ENCODE results near the gene NUSAP1.
"Not testable (repeated sequence)": the region's sequence is repeated elsewhere in the genome, so short reads cannot be mapped to it uniquely, and the experiment has no call there.

The NUSAP1 gene

DNA sequence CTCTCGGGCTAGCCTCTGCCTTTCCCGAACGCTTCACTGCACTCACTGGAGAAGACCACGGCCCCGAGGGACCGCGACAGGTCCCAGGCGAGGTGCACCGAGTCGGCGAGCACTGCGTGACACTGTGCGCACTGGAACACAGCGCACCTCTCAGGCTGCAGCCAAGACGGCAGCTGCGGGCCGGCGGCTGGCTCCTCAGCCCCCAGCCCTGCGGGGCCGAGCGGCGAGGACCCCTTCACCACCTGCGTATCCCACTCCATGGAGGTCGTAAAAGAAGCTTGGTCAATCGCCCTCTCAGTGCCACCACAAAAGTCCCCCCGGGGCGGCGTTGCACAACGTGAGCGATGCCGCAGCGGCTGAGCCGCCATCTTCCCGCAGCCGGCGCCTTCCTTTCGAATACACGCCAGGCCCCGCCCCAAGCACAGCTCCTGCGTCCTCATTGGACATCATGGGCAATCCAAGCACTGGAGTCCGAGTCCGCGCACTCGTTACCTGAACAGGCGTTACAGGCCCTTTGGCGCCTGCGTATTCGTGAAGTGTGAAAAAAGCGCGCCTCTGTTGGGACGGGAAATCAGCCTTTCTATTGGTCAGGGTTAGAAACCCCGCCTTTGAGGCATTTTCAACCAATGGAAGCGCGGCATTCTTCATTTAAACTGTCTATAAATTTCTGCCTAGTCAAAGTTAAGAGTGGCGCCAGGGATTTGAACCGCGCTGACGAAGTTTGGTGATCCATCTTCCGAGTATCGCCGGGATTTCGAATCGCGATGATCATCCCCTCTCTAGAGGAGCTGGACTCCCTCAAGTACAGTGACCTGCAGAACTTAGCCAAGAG is at the start of gene NUSAP1, which contains the start of gene OIP5:
Gene NUSAP1 (plus strand): TSS at position 688 of the 832 bp plus-strand sequence. CDS start 77 bp downstream, at position 765.
Gene OIP5 (minus strand): TSS at position 398 of the 832 bp plus-strand sequence. CDS start 30 bp downstream, at position 368.
- peak; percentile 98 to 100 (median 100) for DNase-seq

- not testable (repeated sequence) for DNase-seq
Observed at GRCh38 chr15:41282980-41283652, 49.6 kb upstream of the NUSAP1 start.

DNA sequence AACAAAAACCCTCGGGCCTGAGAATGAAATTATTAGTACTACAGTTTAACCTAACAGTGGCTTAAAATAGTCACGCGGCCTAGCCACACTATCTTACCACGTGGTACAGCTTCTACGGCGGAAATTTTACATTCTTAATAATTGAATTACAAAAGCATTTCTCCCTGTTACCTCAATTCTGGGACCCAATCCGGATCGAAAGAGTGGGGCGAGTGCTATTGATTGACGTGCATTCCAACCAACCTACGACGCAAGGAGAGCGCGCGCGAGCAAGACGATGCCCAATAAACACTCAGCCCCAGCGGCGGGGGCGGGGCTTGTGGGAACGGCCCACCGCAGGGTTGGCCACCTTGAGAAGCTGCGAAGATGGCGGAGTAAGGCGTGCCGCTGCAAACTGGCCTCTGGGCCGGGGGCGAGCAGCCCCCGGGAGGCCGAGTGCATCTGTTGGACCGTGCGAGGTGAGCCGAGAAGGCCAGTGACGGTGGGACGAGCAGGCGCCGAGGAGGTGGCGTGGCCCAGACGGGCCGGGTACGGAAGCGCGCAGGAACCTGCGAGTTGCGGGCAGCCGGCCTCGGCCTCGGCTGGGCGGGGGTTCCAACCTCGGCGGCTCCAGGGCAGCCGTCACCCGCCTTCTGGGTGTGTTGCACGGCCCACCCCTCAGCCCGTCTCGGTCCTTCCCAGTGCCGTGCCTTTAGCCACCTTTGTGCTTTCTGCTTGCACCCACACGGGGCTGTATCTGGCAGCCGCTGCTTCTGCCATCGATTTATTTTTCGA is 48.8 kb upstream of the NUSAP1 start:
- DNase-seq, result peak; percentile 100

DNA sequence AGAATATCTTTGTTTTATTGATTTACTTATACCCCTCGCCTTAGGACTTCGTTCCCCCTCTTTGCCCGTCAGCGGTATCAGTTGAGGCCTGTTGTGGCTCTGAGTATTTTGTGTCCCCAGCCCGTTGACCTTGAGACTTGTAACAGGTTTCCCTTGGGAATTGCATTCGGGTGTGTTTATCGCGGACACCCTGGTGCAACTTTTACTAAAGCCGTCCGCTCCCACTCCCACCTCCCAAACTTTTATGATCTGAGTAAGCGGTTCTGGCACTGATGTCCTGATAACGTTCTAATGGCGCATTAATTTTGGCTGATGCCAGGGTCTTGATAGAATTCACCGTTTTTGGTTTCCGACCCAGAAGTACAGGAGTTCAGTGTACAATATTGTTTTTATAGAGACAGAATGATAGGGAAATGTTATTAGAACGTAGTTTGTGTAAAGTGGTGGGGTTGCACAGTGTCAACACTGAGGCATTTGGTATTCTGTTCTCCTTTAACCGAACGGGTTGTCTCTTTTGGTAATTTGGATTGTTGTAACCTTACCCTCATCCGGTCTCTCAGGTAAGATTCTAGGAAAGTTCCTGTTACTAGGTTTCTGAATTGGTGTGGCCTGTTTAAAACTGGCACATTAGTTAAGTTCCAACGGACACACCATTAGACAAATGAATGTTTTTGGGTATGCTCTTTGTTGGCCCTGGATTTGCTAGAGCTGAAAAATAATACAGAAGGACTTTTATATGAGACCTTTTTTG is 48.1 kb upstream of the NUSAP1 start:
- peak in 1 of 3 donors; percentile 5 for DNase-seq

GRCh38 chr15:41285285-41285684 is 47.4 kb upstream of the NUSAP1 start:
- DNase-seq, result no peak

DNA sequence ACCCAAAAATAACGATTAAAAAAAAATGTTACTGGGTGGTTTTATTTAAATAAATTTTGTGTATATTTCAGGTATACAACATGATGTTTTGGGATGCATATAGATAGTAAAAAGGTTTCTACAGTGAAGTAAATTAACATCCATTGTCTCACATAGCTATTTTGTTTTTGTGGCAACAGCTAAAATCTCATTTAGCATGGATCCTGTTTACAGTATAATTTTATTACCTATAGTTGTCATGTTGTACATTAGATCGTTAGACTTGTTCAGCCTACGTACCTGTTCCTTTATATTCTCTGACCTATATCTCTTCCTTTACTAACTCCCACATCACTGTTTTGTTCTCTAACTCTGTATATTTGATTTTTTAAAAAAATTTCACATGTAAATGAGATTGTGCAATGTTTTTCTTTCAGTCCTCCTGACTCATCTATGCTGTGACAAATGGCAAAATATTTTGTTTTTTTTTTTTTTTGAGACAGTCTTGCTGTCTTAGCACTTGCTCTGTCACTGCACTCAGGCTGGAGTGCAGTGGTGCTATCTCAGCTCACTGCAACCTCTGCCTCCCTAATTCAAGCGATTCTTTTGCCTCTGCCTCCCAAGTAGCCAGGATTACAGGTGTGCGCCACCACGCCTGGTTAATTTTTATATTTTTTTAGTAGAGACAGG is 45.9 kb upstream of the NUSAP1 start:
- DNase-seq, result peak; percentile 43 to 90 (median 85)

DNA sequence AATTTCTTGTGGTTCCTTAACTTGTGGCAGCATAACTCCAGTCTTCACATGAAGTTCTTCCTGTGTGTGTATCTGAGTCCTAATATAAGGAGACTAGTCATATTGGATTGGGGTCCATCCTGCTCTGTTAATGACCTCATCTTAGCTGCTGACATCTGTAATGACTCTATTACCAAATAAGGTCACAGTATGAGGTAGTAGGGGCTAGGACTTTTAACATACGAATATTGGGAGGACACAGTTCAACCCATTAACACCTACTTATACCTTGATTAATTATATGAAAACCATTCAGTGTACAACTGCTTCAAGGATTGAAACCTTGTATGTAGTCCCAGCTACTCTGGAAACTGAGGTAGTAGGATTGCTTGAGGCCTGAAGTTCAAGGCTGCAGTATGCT is 44.2 kb upstream of the NUSAP1 start:
- no peak for DNase-seq

DNA sequence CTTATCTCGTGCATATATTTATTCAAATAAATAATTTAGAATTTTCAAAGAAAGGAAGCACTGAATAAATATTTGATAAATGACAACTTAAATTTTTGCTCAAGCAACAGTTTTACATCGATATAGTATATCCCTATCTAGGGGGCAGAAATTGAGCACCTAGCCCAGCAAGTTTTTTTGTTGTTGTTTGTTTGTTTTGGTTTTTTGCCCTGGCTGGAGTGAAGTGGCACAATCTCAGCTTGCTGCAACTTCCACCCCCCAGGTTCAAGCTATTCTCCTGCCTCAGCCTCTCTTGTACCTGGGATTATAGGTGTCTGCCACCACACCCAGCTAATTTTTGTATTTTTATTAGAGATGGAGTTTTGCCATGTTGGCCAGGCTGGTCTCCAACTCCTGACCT is 42.7 kb upstream of the NUSAP1 start:
- no peak for DNase-seq

GRCh38 chr15:41291065-41291631 is 41.5 kb upstream of the NUSAP1 start:
- DNase-seq, result peak; percentile 66 to 86 (median 82)

- DNase-seq, result no peak
Observed at GRCh38 chr15:41292521-41292920, 40.2 kb upstream of the NUSAP1 start.

- DNase-seq, result not testable (repeated sequence)
Observed at GRCh38 chr15:41301139-41301538, 31.5 kb upstream of the NUSAP1 start.

DNA sequence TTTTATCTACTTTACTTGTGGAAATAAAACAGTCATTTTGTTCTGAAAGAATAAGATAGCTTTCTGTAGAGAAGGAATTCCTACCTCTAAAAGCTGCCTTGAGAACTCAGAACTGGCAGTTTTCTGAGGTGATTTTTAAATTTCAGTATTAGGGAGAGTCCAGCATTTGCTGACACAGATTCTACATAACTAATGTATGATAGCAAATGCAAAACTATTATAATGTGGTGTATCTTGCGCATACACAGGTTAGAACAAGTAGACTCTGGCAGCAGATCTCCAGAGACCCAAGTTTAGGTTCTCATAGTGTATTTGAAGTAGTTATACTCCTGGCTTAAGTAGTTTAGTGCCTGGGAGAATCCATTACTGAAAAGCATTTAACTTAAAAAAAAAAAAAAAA is 31.1 kb upstream of the NUSAP1 start:
- no peak for DNase-seq

DNA sequence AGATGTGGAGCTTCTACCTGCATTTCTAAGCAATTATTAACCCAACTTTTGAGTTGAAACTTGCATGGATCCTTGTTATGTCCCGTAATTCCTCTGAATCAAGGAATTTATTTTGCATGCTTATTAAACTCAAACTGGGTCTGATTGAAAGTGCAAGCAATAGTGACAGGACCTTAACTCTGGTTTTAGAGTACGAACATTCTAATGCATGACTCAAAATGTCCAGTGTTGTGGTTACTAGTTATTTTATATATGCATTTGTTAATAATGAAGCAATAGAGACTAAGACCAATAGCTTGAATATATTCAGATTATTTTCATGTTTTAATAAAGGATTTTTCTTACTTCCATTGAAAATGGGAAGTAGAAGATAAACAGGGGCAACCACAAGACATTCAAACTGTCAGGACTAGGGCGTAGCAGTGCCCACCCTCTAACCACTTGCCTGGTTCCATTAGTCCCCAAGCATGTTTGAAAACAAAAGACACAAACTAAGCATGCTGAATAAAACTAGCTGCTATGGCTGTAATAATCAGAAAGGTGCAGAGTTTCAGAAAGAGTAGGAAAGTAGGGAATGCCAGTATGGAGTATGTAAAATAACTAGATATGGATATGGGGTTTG is 28.4 kb upstream of the NUSAP1 start:
- DNase-seq, result no peak

- no peak for DNase-seq
Observed at GRCh38 chr15:41307679-41308078, 25.0 kb upstream of the NUSAP1 start.

GRCh38 chr15:41309226-41309905 is 23.3 kb upstream of the NUSAP1 start:
- no peak for DNase-seq

DNA sequence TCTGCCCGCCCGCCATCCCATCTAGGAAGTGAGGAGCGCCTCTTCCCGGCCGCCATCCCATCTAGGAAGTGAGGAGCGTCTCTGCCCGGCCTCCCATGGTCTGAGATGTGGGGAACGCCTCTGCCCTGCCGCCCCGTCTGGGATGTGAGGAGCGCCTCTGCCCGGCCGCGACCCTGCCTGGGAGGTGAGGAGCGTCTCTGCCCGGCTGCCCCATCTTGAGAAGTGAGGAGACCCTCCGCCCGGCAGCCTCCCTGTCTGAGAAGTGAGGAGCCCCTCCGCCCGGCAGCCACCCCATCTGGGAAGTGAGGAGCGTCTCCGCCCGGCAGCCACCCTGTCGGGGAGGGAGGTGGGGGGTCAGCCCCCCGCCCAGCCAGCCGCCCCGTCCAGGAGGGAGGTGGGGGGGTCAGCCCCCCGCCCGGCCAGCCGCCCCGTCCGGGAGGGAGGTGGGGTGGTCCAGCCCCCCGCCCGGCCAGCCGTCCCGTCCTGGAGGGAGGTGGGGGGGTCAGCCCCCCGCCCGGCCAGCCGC is 11.8 kb upstream of the NUSAP1 start:
- not testable (repeated sequence) for DNase-seq

GRCh38 chr15:41323611-41324010 is 9.1 kb upstream of the NUSAP1 start:
- no peak for DNase-seq

GRCh38 chr15:41331281-41331680 is 1.4 kb upstream of the NUSAP1 start:
- no peak for DNase-seq

DNA sequence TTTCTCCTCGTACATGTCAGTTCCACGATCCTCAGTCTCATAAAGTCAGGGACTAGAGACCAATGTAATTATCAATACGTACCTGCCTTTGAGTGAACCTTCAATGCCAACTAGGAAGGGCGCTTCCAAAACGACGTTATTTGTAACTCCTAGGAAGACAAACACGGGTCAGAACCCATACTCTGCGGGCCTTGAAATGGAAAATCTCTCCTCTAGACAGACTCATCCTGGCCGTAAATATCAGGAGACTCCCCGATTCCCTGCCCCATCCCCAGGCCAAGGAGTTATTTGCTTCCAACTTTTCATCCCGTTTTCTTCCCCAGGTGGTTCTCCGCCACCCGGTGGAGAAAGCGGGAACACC is 868 bp upstream of the NUSAP1 start:
- DNase-seq, result peak; percentile 54 to 72 (median 57)

GRCh38 chr15:41333026-41333562 is 413 bp downstream of the NUSAP1 start:
- peak; percentile 42 to 61 (median 48) for DNase-seq

All from suppressor macrophage treated with lipopolysaccharide for 1 hour (primary cell).